HG02981 (cell line): ENCODE measurements around the gene EPHA4.

ENCODE experiments used
- ATAC-seq: cut with Tn5 transposase; IDR thresholded peaks from one replicate; pipeline ENCODE4 v1.9.1; 2021; ENCODE audit warnings: mild to moderate bottlenecking, moderate library complexity; ENCODE audit not compliant: unreplicated experiment

The EPHA4 gene

GRCh38 chr2:221448057-221448843 is 123.9 kb downstream of the EPHA4 start:
- ATAC-seq: no peak

GRCh38 chr2:221447310-221447709 is 124.8 kb downstream of the EPHA4 start:
- no peak for ATAC-seq

- ATAC-seq: no peak
These were observed 126.0 kb downstream of the EPHA4 start for GRCh38 chr2:221446140-221446539.

GRCh38 chr2:221444106-221444505 is 128.0 kb downstream of the EPHA4 start:
- ATAC-seq: no peak

- no peak for ATAC-seq
These were observed 128.5 kb downstream of the EPHA4 start for GRCh38 chr2:221443645-221444044.

- ATAC-seq: no peak
These were observed 130.0 kb downstream of the EPHA4 start for GRCh38 chr2:221442128-221442527.

GRCh38 chr2:221439761-221440479 is 132.2 kb downstream of the EPHA4 start:
- ATAC-seq: no peak

GRCh38 chr2:221437056-221437455 is 135.0 kb downstream of the EPHA4 start:
- no peak for ATAC-seq

GRCh38 chr2:221435171-221435570 is 136.9 kb downstream of the EPHA4 start:
- no peak for ATAC-seq

- ATAC-seq: no peak
These were observed 138.0 kb downstream of the EPHA4 start for GRCh38 chr2:221434142-221434541.

GRCh38 chr2:221431477-221431876 is 140.6 kb downstream of the EPHA4 start:
- no peak for ATAC-seq

- no peak for ATAC-seq
These were observed 142.2 kb downstream of the EPHA4 start for GRCh38 chr2:221429741-221430491.

- no peak for ATAC-seq
These were observed 143.2 kb downstream of the EPHA4 start for GRCh38 chr2:221428896-221429295.

GRCh38 chr2:221426929-221427328 is 145.2 kb downstream of the EPHA4 start:
- no peak for ATAC-seq

- no peak for ATAC-seq
These were observed 146.2 kb downstream of the EPHA4 start for GRCh38 chr2:221425891-221426290.

GRCh38 chr2:221425353-221425752 is 146.8 kb downstream of the EPHA4 start:
- ATAC-seq: no peak

GRCh38 chr2:221423210-221423804 is 148.8 kb downstream of the EPHA4 start:
- ATAC-seq: no peak

GRCh38 chr2:221422516-221423209 is 149.4 kb downstream of the EPHA4 start:
- ATAC-seq: no peak

- ATAC-seq: no peak
These were observed 151.9 kb downstream of the EPHA4 start for GRCh38 chr2:221420245-221420644.

GRCh38 chr2:221415789-221416188 is 156.3 kb downstream of the EPHA4 start:
- no peak for ATAC-seq

- ATAC-seq: no peak
These were observed 159.1 kb downstream of the EPHA4 start for GRCh38 chr2:221412978-221413377.
